Body of pancreas (tissue), 4 donors: Measurements from ENCODE around the gene LCAT. TPM values are rescaled to one million over a fixed set of nuclear protein-coding genes. Genes with fewer than 3 reads are reported as not detected.

Source experiments
- ATAC-seq: fragments of 150-250 bp; one replicate; pipeline ENCODE4 v1.9.1; 2016
- DNase-seq, 4 donors: peaks; one replicate each; pipeline ENCODE4 v3.0.0-alpha.2; 2019
- H3K27ac ChIP-seq, 4 donors: fragments of 200-600 bp; sonication (generic); 1 replicate in 3 of 4; 2 replicates in 1 of 4; pipeline versions ENCODE4 v1.5.1 to v1.6.1; 2016 to 2019; ENCODE audit warnings: mild to moderate bottlenecking in 1 of 4, mixed read lengths in 1 of 4, moderate library complexity in 1 of 4
- H3K27me3 ChIP-seq, 2 donors: fragments of 200-600 bp; sonication (generic); one replicate each; pipeline ENCODE4 v1.6.0; 2016; ENCODE audit warnings: mild to moderate bottlenecking in 1 of 2
- H3K36me3 ChIP-seq, 2 donors: fragments of 200-600 bp; sonication (generic); replicated peaks in 1 of 2; 2 replicates each; pipeline ENCODE4 v1.5.1; 2016; ENCODE audit warnings: low read depth in 2 of 2; ENCODE audit not compliant: insufficient read depth in 1 of 2
- H3K4me1 ChIP-seq: fragments of 200-600 bp; sonication (generic); one replicate; pipeline ENCODE4 v1.6.0; 2016
- H3K4me3 ChIP-seq, 2 donors: fragments of 200-600 bp; sonication (generic); 1 replicate in 1 of 2; 2 replicates in 1 of 2; pipeline ENCODE4 v1.5.1; 2016 to 2019
- H3K9me3 ChIP-seq, 3 donors: fragments of 200-600 bp; sonication (generic); 1 replicate in 2 of 3; 2 replicates in 1 of 3; pipeline ENCODE4 v1.5.1; 2016
- CTCF ChIP-seq, 7 experiments: fragments of 450-650 bp in 4 of 7; fragments of 200-600 bp in 3 of 7; sonication (generic) in 3 of 7; IDR thresholded peaks; one replicate each; pipeline ENCODE4 v1.5.1; 2016 to 2019; ENCODE audit warnings: antibody characterized with exemption in 7 of 7
- POLR2A ChIP-seq, 3 donors: fragments of 450-650 bp; IDR thresholded peaks; one replicate each; pipeline ENCODE4 v1.6.1; 2016; ENCODE audit warnings: antibody characterized with exemption in 3 of 3, mild to moderate bottlenecking in 2 of 3
- WGBS, 2 donors: methylation state at CpG; one replicate each; pipeline ENCODE4 v1.1.5; 2017; 5-methylcytosine and 5-hydroxymethylcytosine counted together
- intact Hi-C: fragments of 100-400 bp; cut with DNase I; formaldehyde crosslinking; loops from one replicate; pipeline ENCODE4 v1.15.1; 2023
- total RNA-seq, 2 donors: library from RNA; depleted of rRNA; stranded (reverse); fragments of >200 nt; gene quantifications; one replicate each; pipeline ENCODE4 v1.1.0, GENCODE V29; 2016

LCAT gene
- total RNA-seq, 2 donors from 2014 or later = 7.5 to 17.8 TPM

GRCh38 chr16:67922740-67923139 lies 21.2 kb downstream of the LCAT start:
- 68 to 70% methylated on average over 6 to 8 of the region's 8 CpGs for WGBS, 2 donors
- DNase-seq = peak in 1 of 4 donors; percentile 37
- Histone ChIP-seq H3K4me1 (peaks cover 46% of the 10 kb centered on the region), H3K9me3 (no peaks in the 10 kb centered on the region), H3K27ac (peak overlapping the region in 2 of 4 donors; percentile 48 to 84), H3K27me3 (no peaks in the 10 kb centered on the region), H3K4me3 (no peak overlapping the region), H3K36me3 (no peaks in the 10 kb centered on the region)
- no peak for TF ChIP-seq POLR2A (IDR thresholded peaks at IDR 0.05)
- TF ChIP-seq CTCF (IDR thresholded peaks at IDR 0.05) = no peak
- intact Hi-C loops = loop anchor here (5.0 kb wide), 1 partner anchor 40 kb away; the partner anchor contains the start of gene NRN1L
- no peak for ATAC-seq

GRCh38 chr16:67922221-67922620 lies 21.7 kb downstream of the LCAT start:
- peak overlapping the region in 2 of 4 donors; percentile 48 to 84 for H3K27ac ChIP-seq
- no peak for ATAC-seq
- 50 to 72% methylated on average over 5 of the region's 5 CpGs for WGBS, 2 donors

GRCh38 chr16:67919622-67920221 lies 24.2 kb downstream of the LCAT start:
- no peak for TF ChIP-seq CTCF (IDR thresholded peaks at IDR 0.05)
- no peak for TF ChIP-seq POLR2A (IDR thresholded peaks at IDR 0.05)
- H3K9me3 ChIP-seq = no peaks in the 10 kb centered on the region
- 82 to 90% methylated on average over 5 to 6 of the region's 6 CpGs for whole genome bisulfite sequencing, 2 donors
- DNase-seq (no peak), ATAC-seq (no peak)
- no peaks in the 10 kb centered on the region for H3K27me3 ChIP-seq
- H3K4me3 ChIP-seq = no peak overlapping the region
- peaks cover 48% of the 10 kb centered on the region for H3K4me1 ChIP-seq
- no peak overlapping the region for H3K27ac ChIP-seq
- intact Hi-C loops = loop anchor here (5.0 kb wide), 1 partner anchor 37 kb away; the partner anchor contains the start of gene NRN1L
- no peaks in the 10 kb centered on the region for H3K36me3 ChIP-seq

More at GRCh38 chr16:67922221-67922620, 21.7 kb downstream of the LCAT start:
- Histone ChIP-seq H3K27me3 (no peaks in the 10 kb centered on the region), H3K9me3 (no peaks in the 10 kb centered on the region), H3K36me3 (no peaks in the 10 kb centered on the region), H3K4me3 (no peak overlapping the region), H3K4me1 (peaks cover 51% of the 10 kb centered on the region)
- no peak for TF ChIP-seq POLR2A (IDR thresholded peaks at IDR 0.05)
- TF ChIP-seq CTCF (IDR thresholded peaks at IDR 0.05) = no peak
- DNase-seq = no peak
- intact Hi-C loops = loop anchor here (5.0 kb wide), 1 partner anchor 40 kb away; the partner anchor contains the start of gene NRN1L

DNA sequence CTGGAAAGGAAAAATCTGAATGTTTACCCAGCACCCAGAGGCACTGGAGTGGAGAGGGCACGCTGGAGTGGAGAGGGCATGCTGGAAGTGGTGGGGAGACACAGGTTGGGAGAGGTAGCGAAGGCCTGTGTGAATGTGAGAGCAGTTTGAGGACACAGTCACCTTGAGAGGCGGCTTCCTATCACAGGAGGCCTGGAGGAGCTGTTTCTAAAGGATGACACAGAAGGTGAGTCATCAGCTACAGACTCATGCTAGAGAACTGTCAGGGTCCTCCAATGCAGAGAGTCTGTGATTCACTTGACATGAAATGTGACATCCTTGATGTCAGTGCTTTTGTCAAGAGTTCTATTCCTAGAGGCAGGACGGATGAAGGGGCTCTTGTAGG lies 26.1 kb downstream of the LCAT start:
- DNase-seq (no peak), ATAC-seq (no peak)
- intact Hi-C loops = no loop called here
- peak overlapping the region in 1 of 4 donors; percentile 9 for H3K27ac ChIP-seq
- no peak overlapping the region for H3K4me3 ChIP-seq
- no peaks in the 10 kb centered on the region for H3K9me3 ChIP-seq
- TF ChIP-seq POLR2A (IDR thresholded peaks at IDR 0.05) (no peak), CTCF (IDR thresholded peaks at IDR 0.05) (no peak)
- no peaks in the 10 kb centered on the region for H3K36me3 ChIP-seq
- peaks cover 31% of the 10 kb centered on the region for H3K4me1 ChIP-seq
- 88 to 91% methylated on average over 4 of the region's 4 CpGs for WGBS, 2 donors
- no peaks in the 10 kb centered on the region for H3K27me3 ChIP-seq
